K562 (cell line): ENCODE data around the gene SSBP2. TPM values are rescaled to one million over a fixed set of nuclear protein-coding genes. Genes with fewer than 3 reads are reported as not detected.
A peak's percentile ranks its signal among the peaks of the same experiment; 100 is the strongest.

ENCODE experiments used
- DACH1 ChIP-seq: fragments of 450-650 bp; IDR thresholded peaks from 2 replicates; pipeline ENCODE4 v1.6.1; 2018; ENCODE audit not compliant: partially characterized antibody
- ESRRB ChIP-seq: fragments of 250-450 bp; sonication (Bioruptor Pico); IDR thresholded peaks from 2 replicates; pipeline ENCODE4 v1.5.0; 2020; ENCODE audit warnings: mild to moderate bottlenecking, moderate library complexity, borderline replicate concordance
- GABPA ChIP-seq: fragments of 200-800 bp; sonication (Bioruptor generic); conservative IDR thresholded peaks from 2 replicates; pipeline ENCODE4 v1.6.1; 2016; ENCODE audit warnings: low read depth, missing genetic modification characterization, missing compliant biosample characterization
- GABPB2 ChIP-seq: fragments of 250-450 bp; sonication (Bioruptor Pico); conservative IDR thresholded peaks from 2 replicates; pipeline ENCODE4 v1.5.1; 2021; ENCODE audit warnings: mild to moderate bottlenecking
- HEY1 ChIP-seq: fragments of 250-450 bp; sonication (Bioruptor Pico); IDR thresholded peaks from 2 replicates; pipeline ENCODE4 v1.5.0; 2020; ENCODE audit warnings: mild to moderate bottlenecking, moderate library complexity, borderline replicate concordance
- HIVEP1 ChIP-seq: fragments of 250-450 bp; sonication (Bioruptor Pico); IDR thresholded peaks from 2 replicates; pipeline ENCODE4 v1.4.0; 2020; ENCODE audit warnings: mild to moderate bottlenecking
- MCM3 ChIP-seq: fragments of 450-650 bp; IDR thresholded peaks from 2 replicates; pipeline ENCODE4 v1.6.1; 2016
- MYC ChIP-seq, 2 experiments: fragments of 250-450 bp in 1 of 2; sonication (Bioruptor Pico) in 1 of 2; IDR thresholded peaks; 2 replicates each; pipeline versions ENCODE4 v1.5.1 to v1.6.1; 2012 to 2021; ENCODE audit warnings: low read depth in 2 of 2, borderline replicate concordance in 1 of 2, improper control_type of control experiment in 1 of 2, low read length in 1 of 2, mild to moderate bottlenecking in 1 of 2, moderate library complexity in 1 of 2
- PCBP2 ChIP-seq: fragments of 200-400 bp; formaldehyde crosslinking; IDR thresholded peaks from 2 replicates; pipeline ENCODE4 v1.6.1; 2018; ENCODE audit warnings: low read length, low read depth, mild to moderate bottlenecking, moderate library complexity; ENCODE audit not compliant: poor library complexity, severe bottlenecking
- POLR2B ChIP-seq: fragments of 450-650 bp; IDR thresholded peaks from 2 replicates; pipeline ENCODE4 v1.6.1; 2018; ENCODE audit warnings: low read depth; ENCODE audit not compliant: partially characterized antibody
- SREBF1 ChIP-seq: fragments of 150-350 bp; IDR thresholded peaks from 2 replicates; pipeline ENCODE4 v1.6.1; 2014; ENCODE audit warnings: antibody characterized with exemption, low read depth, low read length, borderline replicate concordance
- ZBED1 ChIP-seq: IDR thresholded peaks from 2 replicates; pipeline ENCODE4 v1.6.1; 2014
- ZNF140 ChIP-seq: fragments of 250-450 bp; sonication (Bioruptor Pico); IDR thresholded peaks from 2 replicates; pipeline ENCODE4 v1.8.0; 2021; ENCODE audit warnings: moderate library complexity, mild to moderate bottlenecking, inconsistent platforms
- ZNF146 ChIP-seq: IDR thresholded peaks from one replicate; pipeline ENCODE4 v1.6.1; 2018; ENCODE audit warnings: missing compliant biosample characterization; ENCODE audit not compliant: unreplicated experiment
- ZNF431 ChIP-seq: sonication (generic); formaldehyde crosslinking; IDR thresholded peaks from 2 replicates; pipeline ENCODE4 v1.8.0; 2022; ENCODE audit warnings: mild to moderate bottlenecking, missing genetic modification reagents
- ZNF830 ChIP-seq: fragments of 250-450 bp; sonication (Bioruptor Pico); IDR thresholded peaks from 2 replicates; pipeline ENCODE4 v1.5.0; 2021; ENCODE audit warnings: mild to moderate bottlenecking
- polyA plus RNA-seq, 8 experiments: library from polyadenylated mRNA; depleted of rRNA in 4 of 8; stranded (reverse) in 5 of 8; unstranded in 3 of 8; fragments of >200 nt; fragmentation: Nextera tagmentation in 2 of 8; fragmentation: Illumina TruSeq in 1 of 8; extraction: Ambion mirVana in 2 of 8; extraction: Trizol in 1 of 8; gene quantifications; 2 replicates each; pipeline versions ENCODE4 v1.2.1 to v1.2.3, GENCODE V29; 2011 to 2014; ENCODE audit warnings: inconsistent platforms in 1 of 8, missing spikeins in 1 of 8
- total RNA-seq, 7 experiments: library from RNA; depleted of rRNA in 6 of 7; stranded (reverse); fragments of >200 nt in 6 of 7; fragmentation: Illumina TruSeq in 2 of 7; extraction: Trizol in 2 of 7; gene quantifications; 2 replicates each; pipeline versions ENCODE4 v1.2.1 to v1.2.3, GENCODE V29; 2011 to 2021; ENCODE audit warnings: low replicate concordance in 1 of 7
- TF ChIP-seq, protein P1 (sequence below), 2 experiments: fragments of 450-650 bp; conservative IDR thresholded peaks; 2 replicates each; pipeline ENCODE4 v1.6.1; 2017; ENCODE audit warnings: mild to moderate bottlenecking in 2 of 2, moderate library complexity in 2 of 2
- TF ChIP-seq, protein P2 (sequence below): fragments of 250-450 bp; sonication (Bioruptor Pico); IDR thresholded peaks from 2 replicates; pipeline ENCODE4 v1.5.0; 2021
- TF ChIP-seq, protein P3 (sequence below): fragments of 250-450 bp; sonication (Bioruptor Pico); IDR thresholded peaks from 2 replicates; pipeline ENCODE4 v1.8.0; 2022; ENCODE audit warnings: moderate library complexity, mild to moderate bottlenecking, inconsistent platforms
- TF ChIP-seq, protein P4 (sequence below): sonication (generic); formaldehyde crosslinking; IDR thresholded peaks from 2 replicates; pipeline ENCODE4 v1.8.0; 2022; ENCODE audit warnings: mild to moderate bottlenecking, missing genetic modification reagents
- TF ChIP-seq, protein P5 (sequence below): fragments of 250-450 bp; sonication (Bioruptor Pico); IDR thresholded peaks from 2 replicates; pipeline ENCODE4 v1.8.0; 2021; ENCODE audit warnings: borderline replicate concordance, mild to moderate bottlenecking, moderate library complexity; ENCODE audit not compliant: poor library complexity, severe bottlenecking

The SSBP2 gene
- total and polyA plus RNA-seq, 9 of the 15 experiments (the other 6 are each of a cell fraction or from before 2014, with no cell fraction given): 22.3 to 133 (median 42.1) TPM

DNA sequence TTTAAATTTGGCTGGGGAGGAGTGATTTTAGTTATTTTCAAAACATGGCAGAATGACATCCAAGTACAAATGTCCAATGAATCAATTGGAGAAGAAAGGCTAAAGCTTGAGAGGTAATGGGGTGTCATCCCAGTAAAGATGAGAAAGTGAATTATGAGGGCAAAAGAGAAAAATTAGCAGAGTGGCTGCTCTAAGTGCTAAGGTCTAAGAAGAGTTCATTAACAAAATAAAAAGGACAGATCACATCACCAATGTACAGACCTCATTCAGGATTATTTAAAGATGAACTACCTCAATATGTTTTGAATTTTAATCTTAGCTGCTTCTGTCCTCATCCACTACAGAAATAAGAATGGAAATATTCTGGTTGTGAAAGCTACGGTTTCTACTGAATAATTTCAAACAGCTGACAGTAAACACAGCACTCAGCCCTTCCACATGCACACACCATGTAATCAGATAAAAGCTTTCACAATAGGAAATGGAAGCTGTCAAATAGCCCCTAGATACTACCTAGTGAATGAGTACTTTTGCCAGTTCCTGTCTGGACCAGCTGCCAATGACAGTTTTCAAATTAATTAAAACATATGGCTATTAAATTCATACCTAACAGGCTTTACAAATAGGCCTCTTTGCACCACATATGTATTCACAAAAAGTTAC is 171.5 kb downstream of the SSBP2 start (continued):
- TF ChIP-seq, protein P1, sequence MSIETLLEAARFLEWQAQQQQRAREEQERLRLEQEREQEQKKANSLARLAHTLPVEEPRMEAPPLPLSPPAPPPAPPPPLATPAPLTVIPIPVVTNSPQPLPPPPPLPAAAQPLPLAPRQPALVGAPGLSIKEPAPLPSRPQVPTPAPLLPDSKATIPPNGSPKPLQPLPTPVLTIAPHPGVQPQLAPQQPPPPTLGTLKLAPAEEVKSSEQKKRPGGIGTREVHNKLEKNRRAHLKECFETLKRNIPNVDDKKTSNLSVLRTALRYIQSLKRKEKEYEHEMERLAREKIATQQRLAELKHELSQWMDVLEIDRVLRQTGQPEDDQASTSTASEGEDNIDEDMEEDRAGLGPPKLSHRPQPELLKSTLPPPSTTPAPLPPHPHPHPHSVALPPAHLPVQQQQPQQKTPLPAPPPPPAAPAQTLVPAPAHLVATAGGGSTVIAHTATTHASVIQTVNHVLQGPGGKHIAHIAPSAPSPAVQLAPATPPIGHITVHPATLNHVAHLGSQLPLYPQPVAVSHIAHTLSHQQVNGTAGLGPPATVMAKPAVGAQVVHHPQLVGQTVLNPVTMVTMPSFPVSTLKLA (conservative IDR thresholded peaks at IDR 0.05): peak; percentile 65 to 86
- no peak for TF ChIP-seq ZNF431 (CRISPR knock-in tag)
- no peak for TF ChIP-seq ZNF146 (CRISPR knock-in tag)
- no peak for TF ChIP-seq PCBP2
- peak; percentile 66 for TF ChIP-seq DACH1
- TF ChIP-seq ZNF830 (CRISPR knock-in tag): no peak
- no peak for TF ChIP-seq MCM3
- no peak for TF ChIP-seq HIVEP1
- TF ChIP-seq, protein P2, sequence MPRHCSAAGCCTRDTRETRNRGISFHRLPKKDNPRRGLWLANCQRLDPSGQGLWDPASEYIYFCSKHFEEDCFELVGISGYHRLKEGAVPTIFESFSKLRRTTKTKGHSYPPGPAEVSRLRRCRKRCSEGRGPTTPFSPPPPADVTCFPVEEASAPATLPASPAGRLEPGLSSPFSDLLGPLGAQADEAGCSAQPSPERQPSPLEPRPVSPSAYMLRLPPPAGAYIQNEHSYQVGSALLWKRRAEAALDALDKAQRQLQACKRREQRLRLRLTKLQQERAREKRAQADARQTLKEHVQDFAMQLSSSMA: no peak
- TF ChIP-seq, protein P3, sequence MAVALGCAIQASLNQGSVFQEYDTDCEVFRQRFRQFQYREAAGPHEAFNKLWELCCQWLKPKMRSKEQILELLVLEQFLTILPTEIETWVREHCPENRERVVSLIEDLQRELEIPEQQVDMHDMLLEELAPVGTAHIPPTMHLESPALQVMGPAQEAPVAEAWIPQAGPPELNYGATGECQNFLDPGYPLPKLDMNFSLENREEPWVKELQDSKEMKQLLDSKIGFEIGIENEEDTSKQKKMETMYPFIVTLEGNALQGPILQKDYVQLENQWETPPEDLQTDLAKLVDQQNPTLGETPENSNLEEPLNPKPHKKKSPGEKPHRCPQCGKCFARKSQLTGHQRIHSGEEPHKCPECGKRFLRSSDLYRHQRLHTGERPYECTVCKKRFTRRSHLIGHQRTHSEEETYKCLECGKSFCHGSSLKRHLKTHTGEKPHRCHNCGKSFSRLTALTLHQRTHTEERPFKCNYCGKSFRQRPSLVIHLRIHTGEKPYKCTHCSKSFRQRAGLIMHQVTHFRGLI (CRISPR knock-in tag): no peak
- TF ChIP-seq MYC (IDR thresholded peaks at IDR 0.05; ENCODE audit: low read depth, low read length): peak; percentile 46; the same call in 1 of the 2 replicates
- no peak for TF ChIP-seq MYC (CRISPR knock-in tag; IDR thresholded peaks at IDR 0.05; ENCODE audit: borderline replicate concordance, low read depth)
- no peak for TF ChIP-seq ZNF140 (CRISPR knock-in tag)
- no peak for TF ChIP-seq GABPB2 (CRISPR knock-in tag)
- no peak for TF ChIP-seq ZBED1
- TF ChIP-seq HEY1: no peak
- TF ChIP-seq, protein P4, sequence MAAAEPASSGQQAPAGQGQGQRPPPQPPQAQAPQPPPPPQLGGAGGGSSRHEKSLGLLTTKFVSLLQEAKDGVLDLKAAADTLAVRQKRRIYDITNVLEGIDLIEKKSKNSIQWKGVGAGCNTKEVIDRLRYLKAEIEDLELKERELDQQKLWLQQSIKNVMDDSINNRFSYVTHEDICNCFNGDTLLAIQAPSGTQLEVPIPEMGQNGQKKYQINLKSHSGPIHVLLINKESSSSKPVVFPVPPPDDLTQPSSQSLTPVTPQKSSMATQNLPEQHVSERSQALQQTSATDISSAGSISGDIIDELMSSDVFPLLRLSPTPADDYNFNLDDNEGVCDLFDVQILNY (CRISPR knock-in tag): no peak
- TF ChIP-seq SREBF1: no peak
- no peak for TF ChIP-seq POLR2B
- TF ChIP-seq, protein P5, sequence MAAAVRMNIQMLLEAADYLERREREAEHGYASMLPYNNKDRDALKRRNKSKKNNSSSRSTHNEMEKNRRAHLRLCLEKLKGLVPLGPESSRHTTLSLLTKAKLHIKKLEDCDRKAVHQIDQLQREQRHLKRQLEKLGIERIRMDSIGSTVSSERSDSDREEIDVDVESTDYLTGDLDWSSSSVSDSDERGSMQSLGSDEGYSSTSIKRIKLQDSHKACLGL: no peak
- TF ChIP-seq GABPA (tag): peak; percentile 85
- no peak for TF ChIP-seq ESRRB
